ENCODE measurements around the gene ZNF680.

- TF ChIP-seq POLR2A (IDR thresholded peaks at IDR 0.05) (no peak), CTCF (IDR thresholded peaks at IDR 0.05) (no peak)
These were observed 36.5 kb upstream of the ZNF680 start for GRCh38 chr7:64599359-64599758.
